Left renal cortex interstitium (tissue), 4 donors: ENCODE data around the gene ERAP2. TPM values are rescaled to one million over a fixed set of nuclear protein-coding genes. Genes with fewer than 3 reads are reported as not detected.

Experiments
- DNase-seq, 4 donors: peaks; one replicate each; pipeline ENCODE4 v3.0.0-alpha.2; 2013; ENCODE audit warnings: low read depth in 4 of 4, low spot score in 2 of 4, missing footprints in 1 of 4
- polyA plus RNA-seq, 4 donors: library from polyadenylated mRNA; unstranded; fragments of 120-200 nt; gene quantifications; one replicate each; pipeline ENCODE4 v1.2.1, GENCODE V29; 2013; ENCODE audit not compliant: insufficient read length in 4 of 4

ERAP2 gene
- polyA plus RNA-seq, 4 donors: 3.2 to 16.2 (median 11.6) TPM

DNA sequence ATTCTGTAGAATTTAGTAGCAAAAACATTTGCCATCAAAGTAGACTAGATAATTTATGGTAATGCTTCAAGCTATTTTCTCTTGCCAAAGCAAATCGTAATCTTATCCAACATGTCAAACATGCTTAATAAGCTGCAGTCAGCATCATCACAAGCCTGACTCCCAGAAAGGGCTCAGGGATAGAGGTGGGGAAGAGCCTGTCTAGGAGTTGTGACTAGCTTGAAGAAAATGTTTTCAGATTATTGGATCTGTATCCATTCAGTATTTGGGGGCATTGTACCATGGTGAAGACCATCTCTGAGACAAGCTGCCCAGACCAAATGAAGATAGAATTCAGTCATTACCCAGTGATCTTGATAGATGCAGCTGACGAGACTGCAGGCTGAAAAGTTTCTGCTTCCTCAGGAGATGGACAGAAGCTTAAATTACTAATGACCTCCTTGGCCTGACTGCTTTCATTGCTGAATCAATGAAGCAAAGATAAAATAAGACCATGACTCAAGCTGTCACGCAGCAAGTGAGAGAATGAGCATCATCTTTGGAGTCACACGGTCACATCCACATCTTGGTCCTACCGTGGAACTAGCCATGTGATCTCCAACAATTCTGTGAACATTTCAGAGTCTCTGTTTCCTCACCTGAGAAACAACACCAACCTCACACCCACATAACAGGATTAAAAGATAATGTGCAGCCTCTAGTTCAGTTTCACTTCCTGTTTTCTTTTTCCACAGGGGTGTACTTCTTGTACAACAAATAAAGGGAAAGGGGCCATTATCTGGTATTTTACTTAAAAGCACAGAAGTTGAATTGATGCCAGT is 9.4 kb downstream of the ERAP2 start:
- DNase-seq: no peak

DNA sequence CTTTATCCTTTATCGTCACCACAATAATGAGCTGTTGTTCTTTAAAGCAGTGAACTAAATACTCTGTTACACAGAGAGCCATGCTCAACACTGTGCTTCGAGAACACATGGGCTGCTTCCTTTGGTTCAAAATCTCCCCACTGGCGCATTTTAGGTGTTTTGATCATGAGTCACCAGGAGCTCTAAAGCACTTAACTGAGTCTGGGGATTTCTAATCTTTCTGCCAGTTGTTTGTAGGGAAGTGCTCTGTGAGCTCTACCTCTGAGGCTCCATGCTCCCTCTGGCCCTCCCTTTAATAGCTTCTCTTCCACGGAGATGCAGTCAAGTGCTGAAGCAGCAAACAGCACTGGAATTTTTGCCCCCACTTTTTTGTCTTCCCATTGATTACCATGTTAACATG is 17.0 kb downstream of the ERAP2 start:
- no peak for DNase-seq

DNA sequence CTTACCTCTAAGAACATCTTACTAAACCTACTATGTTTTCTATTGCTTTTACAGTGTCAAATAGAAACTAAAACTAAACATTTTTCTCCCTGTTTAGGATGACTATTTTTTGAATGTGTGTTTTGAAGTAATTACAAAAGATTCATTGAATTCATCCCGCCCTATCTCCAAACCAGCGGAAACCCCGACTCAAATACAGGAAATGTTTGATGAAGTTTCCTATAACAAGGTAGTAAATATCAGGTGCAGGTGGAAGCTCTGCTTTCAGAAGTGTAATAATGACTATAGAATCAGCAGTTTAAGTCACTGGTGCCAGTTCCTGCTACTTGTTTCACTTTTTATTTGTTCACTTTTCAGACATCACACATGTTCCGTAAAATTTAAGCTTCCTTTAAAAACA is 20.0 kb downstream of the ERAP2 start:
- DNase-seq: no peak

- DNase-seq: no peak
Observed at GRCh38 chr5:96896806-96897205, 20.5 kb downstream of the ERAP2 start.

DNA sequence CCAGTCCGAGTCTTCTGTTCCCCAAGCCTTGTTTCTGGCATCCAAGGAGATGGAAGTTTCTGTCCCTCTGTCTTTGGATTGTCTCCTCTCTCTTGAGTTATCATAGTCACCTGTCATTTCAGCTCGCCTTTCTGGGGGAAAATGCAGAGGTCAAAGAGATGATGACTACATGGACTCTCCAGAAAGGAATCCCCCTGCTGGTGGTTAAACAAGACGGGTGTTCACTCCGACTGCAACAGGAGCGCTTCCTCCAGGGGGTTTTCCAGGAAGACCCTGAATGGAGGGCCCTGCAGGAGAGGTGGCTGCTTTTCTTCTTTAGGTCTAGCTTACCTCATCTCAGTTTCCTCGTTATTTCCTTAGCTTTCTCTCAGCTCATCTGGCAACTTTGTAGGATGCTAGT is 25.1 kb downstream of the ERAP2 start:
- no peak for DNase-seq

DNA sequence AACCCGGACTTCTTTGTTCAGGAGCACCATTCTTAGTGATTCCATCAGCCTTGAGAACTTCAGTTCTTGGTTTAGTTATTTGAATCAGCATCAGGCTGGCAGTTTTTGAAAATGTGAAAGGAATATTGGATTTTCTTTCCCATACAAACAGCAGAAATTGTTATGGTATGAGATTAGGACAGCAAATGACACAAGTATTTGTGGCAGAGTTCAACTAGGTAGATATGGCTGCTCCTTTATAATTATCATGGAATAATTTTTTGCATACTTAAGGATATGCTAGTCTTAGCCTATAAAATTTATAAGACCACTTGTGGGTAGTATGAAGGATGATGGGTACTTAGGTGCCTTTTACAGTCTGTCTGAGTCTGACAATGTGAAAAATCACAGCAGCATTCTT is 25.5 kb downstream of the ERAP2 start:
- DNase-seq: no peak

DNA sequence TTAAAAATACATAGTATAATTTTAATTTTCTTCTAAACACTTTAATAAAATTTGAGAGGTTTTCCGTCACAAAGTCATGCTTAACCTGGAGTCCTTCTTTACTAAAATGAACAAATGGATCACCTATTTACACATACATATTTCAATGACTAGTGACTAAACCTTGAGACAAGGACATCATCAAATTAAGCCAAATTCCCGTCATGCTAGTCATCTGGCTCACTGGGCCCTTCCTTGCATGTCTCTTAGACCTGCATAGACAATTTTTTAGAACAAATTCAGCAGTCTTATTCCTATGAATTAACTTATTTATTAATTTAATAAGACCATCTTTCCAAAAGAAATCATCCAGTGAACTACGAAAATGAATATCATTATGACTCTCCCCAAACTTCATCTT is 26.6 kb downstream of the ERAP2 start:
- no peak for DNase-seq

DNA sequence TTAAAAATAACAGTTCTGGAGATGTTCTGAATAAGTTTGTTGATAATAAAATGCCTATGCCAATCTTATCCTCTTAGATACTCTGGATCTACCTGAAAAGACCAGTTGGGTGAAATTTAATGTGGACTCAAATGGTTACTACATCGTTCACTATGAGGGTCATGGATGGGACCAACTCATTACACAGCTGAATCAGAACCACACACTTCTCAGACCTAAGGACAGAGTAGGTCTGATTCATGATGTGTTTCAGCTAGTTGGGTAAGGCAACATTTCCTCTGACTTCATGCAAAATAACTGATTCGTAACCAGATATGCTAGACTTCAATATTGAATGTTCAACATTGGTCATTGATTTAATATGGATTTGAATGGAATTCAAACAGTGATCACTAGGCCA is 27.0 kb downstream of the ERAP2 start:
- no peak for DNase-seq

- no peak for DNase-seq
Observed at GRCh38 chr5:96904054-96904931, 28.0 kb downstream of the ERAP2 start.

DNA sequence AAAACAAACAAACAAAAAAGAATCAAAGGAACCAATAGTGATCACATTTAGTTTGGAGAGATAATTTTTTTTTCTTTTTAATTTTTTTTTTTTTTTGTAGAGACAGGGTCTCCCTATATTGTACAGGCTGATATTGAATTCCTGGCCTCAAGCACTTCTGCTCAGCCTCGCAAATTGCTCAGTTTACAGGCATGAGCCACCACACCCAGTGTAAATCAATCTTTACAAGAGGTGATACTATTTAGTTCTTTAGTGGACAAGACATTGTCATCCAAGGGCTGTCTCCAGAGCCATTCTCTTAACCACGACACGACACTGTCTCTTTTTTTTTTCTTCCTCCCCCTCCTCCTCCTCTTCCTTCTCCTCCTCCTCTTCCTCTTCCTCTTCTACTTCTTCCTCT is 29.6 kb downstream of the ERAP2 start:
- no peak for DNase-seq

- DNase-seq: no peak
Observed at GRCh38 chr5:96909003-96909402, 32.7 kb downstream of the ERAP2 start.

DNA sequence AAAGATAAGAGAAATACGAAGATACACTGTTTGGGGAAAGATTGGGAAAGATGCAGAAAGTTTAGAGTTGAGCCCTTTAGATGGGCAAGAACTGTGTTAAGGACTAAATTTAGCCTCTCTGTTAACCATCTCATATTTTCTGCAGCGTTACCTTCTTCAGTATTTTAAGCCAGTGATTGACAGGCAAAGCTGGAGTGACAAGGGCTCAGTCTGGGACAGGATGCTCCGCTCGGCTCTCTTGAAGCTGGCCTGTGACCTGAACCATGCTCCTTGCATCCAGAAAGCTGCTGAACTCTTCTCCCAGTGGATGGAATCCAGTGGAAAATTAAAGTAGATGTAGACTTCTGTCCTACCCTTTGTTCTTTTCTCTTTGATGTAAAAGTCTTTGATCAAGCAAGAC is 33.1 kb downstream of the ERAP2 start:
- no peak for DNase-seq

DNA sequence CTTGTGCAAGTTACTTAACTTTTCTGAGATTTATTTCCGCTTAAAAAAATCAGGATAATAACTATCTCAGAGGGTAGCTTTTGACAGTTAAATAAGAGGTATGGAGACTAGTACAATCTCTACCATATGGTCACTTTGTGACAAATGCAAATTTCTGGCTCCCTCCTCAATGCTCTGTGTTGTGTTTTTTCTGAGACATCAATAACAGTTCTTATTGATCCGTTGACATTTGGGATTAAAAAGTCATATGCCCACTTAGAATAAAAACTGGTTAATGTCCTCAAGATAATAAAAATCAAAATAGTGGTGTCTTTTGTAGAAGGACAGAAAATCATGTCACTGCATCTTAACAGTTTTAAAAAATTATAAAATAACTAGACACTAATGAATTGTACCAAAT is 34.8 kb downstream of the ERAP2 start:
- DNase-seq: no peak

- DNase-seq: no peak
Observed at GRCh38 chr5:96913233-96913632, 36.9 kb downstream of the ERAP2 start.

GRCh38 chr5:96919754-96920197 is 43.5 kb downstream of the ERAP2 start:
- DNase-seq: no peak

DNA sequence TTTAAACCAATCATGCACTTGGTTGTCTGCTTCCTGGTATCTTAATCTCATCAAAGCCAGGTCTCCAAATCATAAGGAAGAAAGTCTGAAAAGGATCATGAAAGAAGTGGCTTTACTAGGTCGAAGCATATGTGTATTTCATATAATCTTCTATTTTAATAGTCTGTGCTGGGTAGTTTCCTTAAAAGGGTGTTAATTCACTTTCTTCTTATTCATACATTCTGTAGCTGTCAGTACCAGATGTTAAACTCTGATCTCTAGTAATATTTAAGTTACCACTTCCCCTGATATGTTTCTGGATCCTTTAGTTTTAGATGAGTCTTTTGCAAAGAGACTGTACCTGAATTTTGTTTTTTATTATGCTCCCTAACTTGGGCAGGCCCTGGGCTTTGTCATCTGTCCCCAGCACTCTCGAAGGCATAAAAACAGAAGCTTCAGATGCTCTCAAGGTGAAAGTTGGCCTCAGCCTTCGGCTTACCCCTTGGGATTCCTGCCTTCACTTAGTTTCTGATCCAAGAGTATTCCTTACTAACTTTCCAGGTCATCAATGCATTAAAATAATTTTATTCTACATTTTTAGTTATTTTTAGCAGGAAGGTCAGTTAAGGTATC is 44.5 kb downstream of the ERAP2 start:
- no peak for DNase-seq

DNA sequence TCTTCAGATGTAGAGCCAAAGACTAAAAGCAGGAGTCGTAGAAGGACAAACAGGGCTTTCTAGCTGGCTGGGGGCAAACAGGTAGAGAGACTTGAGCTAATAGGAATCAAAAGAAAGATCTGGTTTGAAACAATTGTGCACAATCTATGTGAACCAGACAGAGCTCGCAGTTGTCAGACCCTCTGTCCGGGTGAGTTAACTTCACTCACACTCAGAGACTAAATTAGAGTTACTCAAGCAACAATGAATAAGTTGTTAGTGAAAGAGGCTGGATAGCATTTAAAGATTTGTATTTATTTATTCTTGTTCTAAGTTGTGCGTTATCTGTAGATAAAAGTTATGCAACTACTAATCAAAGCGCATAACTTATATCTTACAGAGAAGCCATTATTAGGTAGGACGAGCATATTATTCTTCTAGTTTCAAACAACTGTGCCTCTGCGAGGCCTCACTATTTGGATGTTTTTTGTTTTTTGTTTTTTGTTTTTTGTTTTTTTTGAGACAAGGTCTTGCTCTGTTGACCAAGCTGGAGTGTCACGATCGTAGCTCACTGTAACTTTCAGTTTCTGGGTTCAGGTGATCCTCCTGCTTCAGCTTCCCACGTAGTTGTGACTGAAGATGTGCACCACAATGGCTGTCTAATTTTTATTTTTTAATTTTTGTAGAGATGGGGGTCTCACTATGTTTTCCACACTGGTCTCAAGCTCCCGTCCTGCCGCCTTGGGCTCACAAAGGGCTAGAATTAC is 46.4 kb downstream of the ERAP2 start:
- no peak for DNase-seq

GRCh38 chr5:96924016-96924443 is 47.7 kb downstream of the ERAP2 start:
- no peak for DNase-seq

DNA sequence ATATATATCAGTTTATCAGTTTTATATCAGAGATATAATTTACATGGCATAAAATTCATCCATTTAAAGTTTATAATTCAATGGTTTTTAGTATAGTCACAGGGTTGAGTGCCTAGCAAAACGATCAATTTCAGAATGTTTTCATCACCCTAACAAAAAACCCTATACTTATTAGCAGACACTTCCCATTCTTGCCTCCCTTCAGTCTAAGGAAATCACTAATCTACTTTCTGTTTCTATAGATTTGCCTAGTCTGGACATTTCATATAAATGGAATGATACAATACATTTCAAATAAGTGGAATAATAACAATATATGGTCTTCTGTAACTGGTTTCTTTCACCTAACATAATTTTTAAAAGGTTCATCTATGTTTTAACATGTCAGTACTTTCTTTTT is 50.0 kb downstream of the ERAP2 start:
- DNase-seq: no peak

- DNase-seq: no peak
Observed at GRCh38 chr5:96927008-96927407, 50.7 kb downstream of the ERAP2 start.
